Germinal center (tissue), 1 donor: ENCODE measurements around the gene RAB20.
"Not testable (repeated sequence)": the region's sequence is repeated elsewhere in the genome, so short reads cannot be mapped to it uniquely, and the experiment has no call there.

Experiments used
- DNase-seq: peaks from one replicate; pipeline ENCODE4 v3.0.0; 2012; ENCODE audit warnings: mixed read lengths, low spot score

RAB20 gene

DNA sequence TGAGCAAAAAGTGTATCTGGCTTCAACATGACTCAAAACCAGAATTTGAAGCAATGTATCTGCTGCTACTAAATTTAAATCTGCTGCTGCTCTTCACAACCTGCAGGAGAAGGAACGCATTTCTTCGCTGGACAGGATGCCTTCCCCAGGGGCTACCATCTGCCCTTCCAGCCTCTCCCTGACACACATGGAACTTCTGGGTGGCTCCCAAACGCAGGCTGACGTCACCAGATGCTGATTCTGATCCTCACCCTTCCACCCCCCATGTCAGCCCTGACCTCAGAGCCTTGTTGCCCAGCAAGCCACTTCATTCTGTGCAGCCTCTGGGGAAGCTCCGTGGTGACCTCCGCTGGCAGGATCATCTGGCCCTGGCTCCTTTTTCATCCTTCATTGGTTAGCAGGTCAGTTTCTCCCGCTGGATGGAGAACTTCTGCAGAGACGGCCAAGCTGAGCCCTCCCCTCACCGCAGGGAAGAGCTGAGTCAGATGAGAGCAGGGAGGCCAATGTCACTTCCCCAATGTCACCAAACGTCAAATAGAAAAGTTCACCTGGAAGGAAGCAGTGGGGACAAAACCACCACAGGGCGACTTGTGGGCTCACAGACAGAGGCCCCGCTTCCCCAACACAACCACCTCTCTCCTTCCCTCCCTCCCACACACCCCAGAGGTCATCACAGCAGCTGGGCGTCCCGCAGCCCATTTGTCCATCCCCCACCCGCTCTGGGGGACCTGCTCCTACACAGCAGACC, 14.0 kb upstream of the RAB20 start:
- no peak for DNase-seq

DNA sequence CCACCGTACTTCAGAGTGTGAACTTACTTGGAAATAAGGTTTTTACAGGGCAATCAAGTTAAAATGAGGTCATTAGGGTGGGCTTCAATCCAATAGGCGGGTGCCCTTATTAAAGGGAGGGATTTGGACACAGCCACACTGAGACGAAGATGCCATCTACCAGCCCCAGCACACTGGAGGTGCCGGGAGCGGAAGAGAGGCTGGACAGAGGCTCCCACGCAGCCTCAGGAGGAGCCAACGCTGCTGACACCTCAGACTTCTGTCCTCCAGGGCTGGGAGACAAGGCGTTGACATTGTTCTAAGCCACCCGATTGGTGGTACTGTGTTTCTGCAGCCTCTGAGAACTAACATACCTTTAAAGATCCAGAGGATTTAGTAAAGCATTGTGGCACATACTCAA, 12.6 kb upstream of the RAB20 start:
- DNase-seq: no peak

GRCh38 chr13:110572778-110573118, 11.2 kb upstream of the RAB20 start:
- DNase-seq: no peak

DNA sequence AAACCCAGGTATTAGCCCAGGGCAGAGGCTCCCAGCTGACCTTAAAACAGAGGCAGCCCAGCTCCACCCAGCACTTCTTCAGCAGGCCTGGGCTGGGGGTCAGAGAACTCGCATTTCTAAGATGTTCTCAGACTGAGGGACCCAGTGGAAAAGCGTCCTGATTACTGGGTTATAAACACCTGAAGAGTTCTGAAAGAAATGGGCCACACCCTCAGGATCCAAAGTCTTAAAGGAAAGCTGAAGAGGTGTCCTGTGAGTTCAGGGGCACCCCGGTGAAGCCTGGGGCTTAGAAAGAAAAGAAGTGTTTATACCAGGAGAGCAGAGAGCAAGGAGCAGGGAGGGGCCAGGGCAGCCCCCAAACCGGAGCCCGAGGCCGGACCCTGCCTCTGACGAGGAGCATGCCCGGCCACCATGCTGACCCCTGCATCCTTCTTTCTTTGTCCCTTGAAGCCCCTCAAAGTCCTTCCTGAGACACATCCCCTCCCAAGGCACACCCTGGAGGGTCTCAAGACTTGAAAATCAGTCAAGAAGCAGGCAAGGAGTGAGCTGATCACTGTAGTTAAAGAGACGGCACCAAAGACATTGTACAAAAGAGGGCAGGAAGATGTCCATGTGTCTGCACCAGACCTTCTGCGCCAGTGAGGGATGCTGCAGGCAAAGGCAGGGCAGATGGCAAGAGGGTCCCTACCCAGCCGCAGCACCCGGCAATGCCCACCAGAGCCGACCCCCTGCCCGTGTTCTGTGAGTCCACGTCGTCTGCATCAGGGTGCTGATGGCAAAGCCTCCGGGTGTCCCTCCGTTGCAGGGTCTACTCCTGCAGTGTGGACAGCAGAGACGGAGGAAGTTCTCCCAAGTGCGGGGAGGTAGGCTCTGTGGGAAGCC, 10.6 kb upstream of the RAB20 start:
- DNase-seq: no peak

- DNase-seq: no peak
These were observed 9.4 kb upstream of the RAB20 start for GRCh38 chr13:110570886-110571285.

DNA sequence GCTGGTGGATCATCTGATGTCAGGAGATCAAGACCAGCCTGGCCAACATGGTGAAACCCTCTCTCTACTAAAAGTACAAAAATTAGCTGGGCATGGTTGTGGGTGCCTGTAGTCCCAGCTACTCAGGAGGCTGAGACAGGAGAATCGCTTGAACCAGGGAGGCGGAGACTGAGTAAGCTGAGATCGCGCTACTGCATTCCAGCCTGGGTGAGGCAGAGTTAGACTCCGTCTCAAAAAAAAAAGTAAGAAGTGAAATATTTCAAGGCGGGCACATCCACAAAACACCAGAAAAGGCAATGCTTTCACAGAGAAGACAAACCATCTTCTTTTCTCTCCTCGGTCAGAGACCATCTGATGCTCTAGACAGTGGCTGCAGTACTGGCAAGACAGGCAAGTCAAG, 8.4 kb upstream of the RAB20 start:
- DNase-seq: not testable (repeated sequence)

DNA sequence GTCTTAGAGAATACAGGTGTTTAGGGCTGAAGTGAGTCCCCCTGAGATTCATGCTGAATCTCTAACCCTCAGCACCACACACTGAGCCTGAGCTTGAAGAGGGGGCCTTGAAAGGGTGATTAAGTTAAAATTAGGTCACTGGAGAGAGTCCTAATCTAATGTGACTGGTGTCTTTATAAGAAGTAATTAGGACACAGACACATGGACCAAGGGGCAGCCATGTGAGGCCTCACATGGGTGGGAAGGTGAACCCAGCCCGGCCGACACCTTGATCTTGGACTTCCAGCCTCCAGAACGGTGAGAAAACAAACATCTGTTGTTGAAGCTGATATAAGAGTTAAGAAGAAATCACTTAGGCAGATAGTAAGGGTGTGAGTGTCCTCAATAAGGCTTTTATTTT, 7.1 kb upstream of the RAB20 start:
- no peak for DNase-seq

DNA sequence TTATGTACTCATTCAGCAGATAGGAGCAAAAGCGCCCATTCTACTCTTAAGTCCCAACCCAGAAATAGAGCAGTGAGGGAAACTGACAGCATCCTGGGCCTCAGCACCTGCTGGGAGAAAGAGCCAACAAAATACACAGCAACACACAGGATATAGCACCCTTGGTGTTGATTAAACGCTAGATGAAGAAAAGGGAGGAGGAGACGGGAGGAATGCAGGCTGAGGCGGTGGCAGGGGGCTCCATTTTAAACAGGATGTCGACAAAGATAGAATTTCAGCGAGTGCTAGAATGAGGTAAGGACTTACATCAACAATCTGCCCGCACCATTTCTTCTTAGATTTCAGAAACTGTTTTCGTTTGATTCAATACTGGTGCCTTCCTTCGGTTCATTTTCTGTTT, 4.6 kb upstream of the RAB20 start:
- DNase-seq: no peak

DNA sequence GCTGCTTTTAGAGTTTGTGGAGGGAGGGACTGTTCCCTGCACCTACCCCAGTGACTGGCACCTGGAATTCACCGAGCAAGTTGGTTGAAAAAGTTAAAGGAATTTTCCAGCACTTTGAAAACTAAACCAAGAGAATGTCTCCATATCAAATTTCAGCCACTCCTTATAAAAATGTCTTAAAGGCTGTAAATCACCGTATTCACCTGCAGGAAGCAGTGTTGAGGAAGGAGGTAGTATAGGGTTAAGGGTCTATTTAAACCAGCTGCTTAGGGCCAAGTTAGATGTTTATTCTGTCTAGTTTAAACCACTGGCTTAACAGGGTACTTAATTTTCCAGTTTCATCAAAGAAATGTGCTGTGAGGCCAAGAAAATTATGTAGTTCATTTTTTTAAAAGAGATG, 3.8 kb upstream of the RAB20 start:
- DNase-seq: no peak

DNA sequence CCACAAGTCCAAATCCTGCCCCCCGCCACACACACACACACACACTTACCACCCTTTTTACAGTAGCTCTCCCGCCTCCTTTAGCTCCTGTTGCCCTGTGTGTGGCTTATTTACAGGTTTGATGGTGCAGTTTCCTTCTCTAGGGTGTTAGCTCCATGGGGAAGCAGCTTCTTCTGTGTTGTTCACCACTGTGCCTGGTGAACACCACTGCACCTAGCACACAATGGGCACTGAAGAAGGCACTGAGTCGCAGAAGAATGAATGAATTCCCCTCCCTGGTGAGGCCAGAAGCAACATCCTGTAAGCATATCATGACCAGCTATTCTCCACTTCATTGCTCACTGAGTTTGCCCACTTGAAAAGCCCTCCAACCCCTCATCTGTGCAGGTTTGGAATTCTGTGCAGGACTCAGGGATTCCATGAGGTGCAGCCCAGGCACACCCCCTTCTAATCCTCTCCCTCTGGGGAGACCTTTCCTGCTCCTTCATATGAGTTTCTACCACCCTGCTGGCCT, 3.0 kb upstream of the RAB20 start:
- no peak for DNase-seq

DNA sequence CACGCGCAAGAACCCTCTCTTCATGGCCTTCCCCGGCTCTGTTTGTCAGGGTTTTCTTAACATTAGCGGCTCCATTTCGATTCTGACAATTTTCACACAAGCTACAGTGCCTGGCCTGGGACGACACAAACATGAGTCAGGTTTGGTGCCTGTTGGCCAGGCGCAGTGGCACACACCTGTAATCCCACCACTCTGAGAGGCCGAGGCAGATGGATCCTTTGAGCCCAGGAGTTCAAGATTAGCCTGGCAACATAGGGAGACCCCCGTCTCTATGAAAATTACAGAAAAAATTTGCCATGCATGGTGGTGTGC, 1.9 kb upstream of the RAB20 start:
- DNase-seq: no peak

- DNase-seq: no peak
These were observed 1.4 kb upstream of the RAB20 start for GRCh38 chr13:110562696-110563462.

DNA sequence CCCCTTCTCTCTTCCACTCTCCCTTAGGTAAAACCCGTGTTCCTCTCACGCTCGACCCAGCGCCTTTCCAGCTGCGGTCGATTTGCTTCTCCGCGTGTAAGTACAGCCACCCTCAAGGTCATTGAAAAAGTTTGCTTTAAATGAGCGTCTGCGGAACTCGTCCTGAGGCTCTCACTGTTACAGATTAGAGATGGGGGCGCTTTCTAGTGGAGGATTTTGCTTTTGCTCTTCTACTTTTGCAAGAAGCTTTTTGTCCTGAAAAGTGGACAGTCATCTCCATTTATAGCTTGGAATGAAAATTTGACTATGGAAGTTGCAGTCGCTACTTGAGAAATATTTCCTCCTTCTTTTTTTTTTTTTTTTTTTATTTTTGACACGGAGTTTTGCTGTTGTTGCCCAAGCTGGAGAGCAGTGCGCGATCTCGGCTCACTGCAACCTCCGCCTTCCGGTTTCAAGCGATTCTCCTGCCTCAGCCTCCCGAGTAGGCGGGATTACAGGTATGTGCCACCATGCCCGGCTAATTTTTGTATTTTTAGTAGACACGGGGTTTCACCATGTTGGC, 595 bp upstream of the RAB20 start:
- DNase-seq: no peak

- DNase-seq: no peak
These were observed 750 bp downstream of the RAB20 start for GRCh38 chr13:110560601-110561343.

DNA sequence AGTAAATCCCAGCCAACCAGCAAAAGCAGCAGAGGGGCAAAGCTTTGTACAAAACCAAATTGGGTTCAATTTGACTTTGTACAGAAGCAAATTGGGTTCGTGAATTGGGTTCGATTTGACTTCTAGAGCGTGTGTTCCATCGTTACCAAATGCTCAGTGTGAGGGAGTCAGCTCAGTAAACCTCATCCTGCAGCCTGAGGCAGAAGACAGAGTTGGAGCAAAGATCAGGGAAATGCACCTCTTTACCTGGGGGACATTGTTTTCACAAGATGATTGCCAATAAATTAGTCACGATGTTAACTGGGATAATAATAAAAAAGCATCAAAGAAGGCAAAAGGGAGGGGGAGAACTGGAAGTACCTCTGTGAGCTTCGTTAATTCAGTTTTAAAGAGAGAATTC, 1.5 kb downstream of the RAB20 start:
- DNase-seq: no peak

DNA sequence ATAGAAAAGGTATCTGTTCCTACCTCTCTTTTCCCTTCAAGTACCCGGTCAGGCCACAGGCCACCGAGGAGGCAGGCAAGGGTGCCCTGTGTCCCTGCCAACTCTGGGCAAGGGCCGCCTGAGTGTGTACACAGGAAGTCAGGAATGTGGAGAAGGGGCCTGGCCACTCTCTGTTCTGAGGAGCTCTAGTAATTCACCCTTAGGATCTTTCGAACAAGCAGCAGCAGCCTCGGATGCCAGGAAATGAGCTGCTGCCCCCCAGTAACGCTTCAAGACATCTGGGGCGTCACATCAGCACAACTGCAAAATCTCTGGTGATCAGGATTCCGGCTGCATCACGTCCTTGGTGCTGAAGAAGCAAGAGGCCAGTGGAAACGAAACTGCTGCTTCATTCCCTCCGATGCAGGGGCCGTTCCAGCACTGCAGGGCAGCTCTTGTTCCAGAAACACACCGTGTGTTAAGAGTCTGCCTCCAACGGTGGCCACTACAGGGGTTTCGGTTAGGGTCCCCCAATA, 2.0 kb downstream of the RAB20 start:
- DNase-seq: no peak

- no peak for DNase-seq
These were observed 3.8 kb downstream of the RAB20 start for GRCh38 chr13:110557610-110558305.

DNA sequence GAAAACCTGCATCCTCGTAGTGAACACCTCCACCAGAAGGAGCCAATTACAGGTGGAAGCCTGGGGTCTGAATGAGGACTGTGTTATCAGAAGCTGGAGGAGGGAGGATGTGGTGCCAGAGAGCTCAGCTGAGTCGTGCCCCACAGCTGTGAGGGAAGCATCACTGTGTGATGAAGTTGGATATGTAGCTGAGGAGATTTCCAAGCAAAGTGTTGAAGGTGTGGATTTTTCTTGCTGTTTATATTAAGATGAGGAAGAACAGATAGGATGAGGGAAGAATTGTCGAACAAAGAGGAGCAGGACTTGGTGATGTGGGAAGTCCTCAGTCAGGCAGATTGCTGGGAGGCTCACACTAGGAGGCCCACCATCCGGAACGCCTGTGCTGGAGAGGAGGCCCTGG, 4.4 kb downstream of the RAB20 start:
- DNase-seq: no peak

GRCh38 chr13:110556224-110556606, 5.3 kb downstream of the RAB20 start:
- DNase-seq: no peak

DNA sequence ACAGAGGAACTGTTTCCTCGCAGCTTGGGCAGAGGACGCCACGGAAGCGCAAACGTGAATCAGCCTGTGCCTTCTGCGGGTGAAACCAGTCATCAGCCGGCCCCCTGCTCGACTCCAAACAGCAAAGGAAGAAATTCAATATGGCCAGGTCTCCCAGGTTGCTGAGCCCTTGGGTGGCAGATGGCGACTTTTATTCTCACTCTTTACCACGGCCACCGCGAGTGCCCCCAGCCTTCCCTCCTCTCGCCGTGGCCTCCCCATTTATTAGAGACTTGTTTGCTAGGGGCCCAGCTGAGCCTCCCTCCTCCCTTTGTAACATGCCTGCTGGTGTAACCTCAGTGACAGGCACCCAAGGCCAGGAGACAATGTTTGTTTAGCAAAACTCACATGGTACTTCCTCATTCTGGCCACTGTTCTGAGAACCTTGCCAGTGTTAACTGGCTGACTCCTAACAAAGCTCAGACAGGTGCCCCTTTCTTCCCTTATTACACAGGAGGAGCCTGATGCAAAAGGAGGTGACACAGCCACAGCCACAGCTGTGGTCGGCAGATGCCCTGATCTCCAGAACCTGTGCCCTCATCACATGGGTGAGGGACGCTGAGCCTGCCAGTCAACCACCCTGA, 5.8 kb downstream of the RAB20 start:
- DNase-seq: no peak
